Bone marrow (tissue), 2 donors: Measurements from ENCODE around the gene LRRC28.

Experiments
- DNase-seq, 2 donors: peaks; one replicate each; lab custom pipeline; 2025; lab: John Stamatoyannopoulos, UW

Gene LRRC28

DNA sequence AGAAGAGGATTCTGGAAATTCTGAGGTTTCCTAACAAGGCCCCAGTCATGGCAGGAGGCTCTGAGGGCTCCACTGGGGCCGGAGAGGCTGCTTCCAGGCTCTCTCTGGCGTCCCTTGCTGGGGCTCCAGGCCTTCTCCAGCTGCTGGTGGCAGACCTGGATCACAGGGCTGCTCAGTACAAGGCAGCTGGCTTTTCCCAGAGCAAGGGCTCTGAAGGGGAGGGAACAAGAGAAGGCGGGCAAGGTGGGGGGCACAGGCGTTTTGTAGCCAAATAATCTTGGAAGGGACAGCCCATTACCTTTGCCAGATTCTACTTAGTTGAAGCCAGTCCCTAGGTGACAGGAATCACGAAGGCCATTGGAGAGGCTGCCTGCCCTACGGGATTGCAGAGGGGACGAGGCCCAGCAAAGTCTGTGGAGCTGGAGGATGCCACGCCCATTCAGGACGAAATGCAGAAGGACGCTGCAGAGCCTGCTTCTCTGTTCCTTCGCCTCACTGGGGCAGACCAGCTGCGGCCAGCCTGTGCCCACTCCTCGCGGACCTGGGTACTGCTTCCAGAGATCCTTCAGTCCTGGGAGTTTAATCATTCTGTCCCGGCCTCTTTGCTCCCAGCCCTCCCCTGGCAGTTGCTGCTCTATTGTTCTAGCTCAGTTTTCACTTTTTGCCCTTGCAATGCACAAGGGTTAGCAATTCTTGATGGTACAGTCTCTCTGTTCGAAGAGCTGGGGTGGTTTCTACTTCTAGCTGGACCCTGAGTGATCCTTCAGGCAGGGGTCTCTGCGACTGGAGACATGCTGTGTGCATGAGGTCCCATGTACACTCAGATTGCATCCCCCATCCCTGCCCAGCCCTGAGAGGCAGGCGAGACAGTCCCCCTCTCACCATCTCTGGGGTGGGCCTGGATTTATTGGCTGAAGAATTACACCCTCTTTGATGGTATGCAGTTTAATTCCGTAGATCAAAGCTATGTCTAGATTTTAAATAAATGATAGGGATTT lies 165.2 kb downstream of the LRRC28 start:
- DNase-seq: no peak

DNA sequence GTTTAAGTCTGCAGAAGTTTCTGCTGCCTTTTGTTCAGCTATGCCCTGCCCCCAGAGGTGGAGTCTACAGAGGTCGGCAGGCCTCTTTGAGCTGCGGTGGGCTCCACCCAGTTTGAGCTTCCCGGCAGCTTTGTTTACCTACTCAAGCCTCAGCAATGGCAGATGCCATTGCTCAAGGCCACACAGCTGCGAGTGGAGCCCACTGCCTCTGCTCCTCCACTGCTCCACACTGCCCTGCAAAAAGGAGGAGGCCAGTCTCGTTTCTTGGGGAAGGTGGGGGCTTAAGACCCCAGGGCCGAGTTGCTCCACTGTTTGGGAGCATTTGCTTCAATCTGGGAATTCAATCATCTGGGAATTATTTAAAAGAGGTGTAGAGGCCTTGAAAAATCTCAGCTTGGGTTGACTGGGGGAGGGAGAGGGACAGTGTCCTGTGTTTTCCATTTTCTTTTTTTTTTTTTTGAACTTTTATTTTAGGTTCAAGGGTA lies 169.9 kb downstream of the LRRC28 start:
- DNase-seq: no peak

DNA sequence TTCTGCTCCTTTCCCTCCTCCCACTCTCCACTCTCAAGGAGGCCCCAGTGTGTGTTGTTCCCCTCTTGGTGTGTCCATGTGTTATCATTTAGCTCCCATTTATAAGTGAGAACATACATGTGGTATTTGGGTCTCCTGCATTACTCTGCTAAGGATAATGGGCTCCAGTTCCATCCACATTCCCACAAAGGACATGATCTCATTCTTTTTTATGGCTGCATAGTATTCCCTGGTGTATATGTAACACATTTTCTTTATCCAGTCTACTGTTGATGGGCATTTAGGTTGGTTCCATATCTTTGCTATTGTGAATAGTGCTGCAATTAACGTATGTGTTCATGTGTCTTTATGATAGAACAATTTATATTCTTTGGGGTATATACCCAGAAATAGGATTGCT lies 170.5 kb downstream of the LRRC28 start:
- DNase-seq: no peak

DNA sequence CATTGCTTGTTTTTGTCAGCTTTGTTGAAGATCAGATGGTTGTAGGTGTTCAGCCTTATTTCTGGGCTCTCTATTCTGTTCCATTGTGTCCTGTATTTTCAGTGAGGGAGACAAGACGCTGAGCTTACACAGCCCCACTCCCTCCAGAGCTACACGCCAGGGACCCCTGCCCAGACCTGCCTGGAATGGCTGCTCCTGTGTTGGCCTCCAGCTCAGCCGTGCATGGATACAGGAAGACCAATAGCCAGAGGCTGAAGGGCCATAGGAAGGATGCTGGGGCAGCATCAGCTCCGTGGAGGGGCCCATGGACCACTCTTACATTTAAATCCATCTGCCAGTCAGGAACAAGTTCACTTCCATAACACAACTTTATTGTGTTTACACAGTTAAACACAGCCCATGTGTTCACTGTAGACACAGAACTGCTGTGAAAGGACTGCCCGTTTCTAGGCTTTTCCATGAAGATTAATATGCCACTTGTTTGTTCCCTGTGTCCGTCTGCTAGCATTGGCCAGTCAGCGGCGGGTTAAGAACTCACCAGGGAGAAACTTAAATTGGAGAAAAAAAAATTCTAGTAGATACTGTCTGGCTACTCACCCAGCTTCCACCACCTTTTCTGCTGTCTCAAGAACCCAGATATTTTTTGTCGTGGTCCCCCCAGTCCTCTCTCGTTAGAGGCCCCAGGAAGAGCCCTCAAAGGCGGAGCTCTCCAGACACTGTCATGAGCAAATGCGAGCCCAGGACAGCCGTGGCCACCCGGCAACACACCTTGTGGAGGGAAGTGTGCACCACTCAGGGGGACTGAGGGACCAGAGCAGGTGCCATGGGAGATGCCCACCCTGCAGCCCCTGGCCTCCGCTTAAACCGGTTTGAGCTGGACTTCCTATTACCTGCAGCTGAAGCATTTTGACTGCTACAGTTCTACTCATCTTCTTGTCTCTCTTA lies 172.2 kb downstream of the LRRC28 start:
- no peak for DNase-seq

DNA sequence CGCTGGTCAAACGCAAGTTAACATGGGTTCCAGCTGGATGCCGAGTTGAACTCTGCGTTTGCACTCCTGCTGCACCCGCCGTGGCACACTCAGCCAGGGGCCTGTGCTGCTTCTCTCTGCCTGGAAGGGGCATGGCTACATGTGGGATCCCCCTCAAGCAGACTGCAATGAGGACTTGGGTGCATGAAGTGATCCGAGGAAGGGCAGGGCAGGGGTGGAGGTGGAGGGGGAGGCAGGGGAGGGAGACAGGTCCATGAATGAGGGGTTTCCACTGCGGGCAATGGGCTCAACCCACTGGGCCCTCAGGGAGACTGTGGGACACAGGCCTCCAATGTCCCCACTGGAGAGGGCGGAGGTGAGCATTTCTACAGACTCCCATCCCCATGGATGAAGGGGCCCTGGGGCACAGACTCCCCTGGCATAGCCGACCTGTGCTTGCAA lies 172.9 kb downstream of the LRRC28 start:
- no peak for DNase-seq

DNA sequence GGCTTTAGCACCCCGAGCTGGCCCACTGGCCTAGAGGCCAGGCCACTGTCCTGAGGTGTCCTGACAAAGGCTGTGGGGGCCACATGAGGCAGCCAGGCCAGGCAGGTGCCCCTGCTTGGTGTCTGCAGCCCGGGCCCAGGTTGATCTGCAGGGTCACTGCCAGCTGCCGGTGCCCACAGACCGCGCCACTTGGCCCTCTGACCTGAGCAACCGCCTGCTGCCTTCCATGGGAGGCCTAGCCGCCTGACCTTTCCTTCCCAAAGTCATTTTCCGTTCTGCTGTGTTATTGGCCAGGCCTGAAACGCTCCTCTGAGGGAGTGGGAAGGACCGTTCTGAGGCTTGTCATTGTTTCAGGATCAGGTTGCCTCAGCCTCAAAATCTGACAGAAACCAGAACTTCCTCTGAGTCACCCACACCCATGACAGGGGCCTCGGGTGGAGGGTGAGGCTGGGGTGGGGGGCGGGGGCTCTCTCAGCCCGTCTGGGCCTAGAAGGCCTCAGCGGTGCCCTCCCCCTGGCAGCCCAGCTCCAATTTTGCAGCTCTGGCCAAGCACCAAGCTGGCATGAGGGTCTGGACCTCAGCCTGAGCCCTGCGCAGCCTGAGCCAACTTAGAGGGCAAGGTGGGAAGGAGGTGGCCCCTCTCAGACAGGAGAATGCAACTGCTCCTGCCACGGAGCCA lies 173.8 kb downstream of the LRRC28 start:
- DNase-seq: peak in 1 of 2 donors; percentile 87

DNA sequence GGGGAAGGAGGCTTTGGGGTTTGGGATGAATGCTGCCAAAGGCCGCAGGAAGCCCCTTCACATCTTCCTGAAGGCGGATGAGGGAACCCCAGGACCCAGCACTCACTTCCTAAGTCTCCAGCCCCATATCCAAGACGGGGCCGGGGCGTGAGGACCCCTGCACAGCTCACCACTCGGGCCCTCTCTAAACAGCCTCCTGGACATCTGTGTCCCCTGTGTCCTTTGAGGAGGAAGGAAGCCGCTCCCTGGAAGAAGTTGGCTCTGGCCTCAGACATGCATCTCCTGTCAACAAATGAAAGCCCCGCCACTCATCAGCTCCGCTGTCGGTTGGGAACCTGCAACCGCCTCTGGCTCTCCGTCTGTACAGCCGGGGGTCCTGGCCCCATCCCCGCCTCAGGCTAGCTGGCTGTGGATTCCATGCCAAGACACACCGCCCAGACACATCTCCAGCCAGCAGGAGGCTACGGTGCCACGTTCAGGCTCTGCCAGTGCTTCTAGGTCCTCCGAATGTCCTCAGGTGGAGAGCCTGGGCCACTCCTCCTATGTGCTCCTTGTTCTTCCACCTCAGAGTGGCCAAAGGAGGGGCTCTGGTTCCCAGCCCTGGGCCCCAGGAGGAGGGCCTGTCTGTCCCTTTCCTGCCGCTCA lies 174.5 kb downstream of the LRRC28 start:
- no peak for DNase-seq

DNA sequence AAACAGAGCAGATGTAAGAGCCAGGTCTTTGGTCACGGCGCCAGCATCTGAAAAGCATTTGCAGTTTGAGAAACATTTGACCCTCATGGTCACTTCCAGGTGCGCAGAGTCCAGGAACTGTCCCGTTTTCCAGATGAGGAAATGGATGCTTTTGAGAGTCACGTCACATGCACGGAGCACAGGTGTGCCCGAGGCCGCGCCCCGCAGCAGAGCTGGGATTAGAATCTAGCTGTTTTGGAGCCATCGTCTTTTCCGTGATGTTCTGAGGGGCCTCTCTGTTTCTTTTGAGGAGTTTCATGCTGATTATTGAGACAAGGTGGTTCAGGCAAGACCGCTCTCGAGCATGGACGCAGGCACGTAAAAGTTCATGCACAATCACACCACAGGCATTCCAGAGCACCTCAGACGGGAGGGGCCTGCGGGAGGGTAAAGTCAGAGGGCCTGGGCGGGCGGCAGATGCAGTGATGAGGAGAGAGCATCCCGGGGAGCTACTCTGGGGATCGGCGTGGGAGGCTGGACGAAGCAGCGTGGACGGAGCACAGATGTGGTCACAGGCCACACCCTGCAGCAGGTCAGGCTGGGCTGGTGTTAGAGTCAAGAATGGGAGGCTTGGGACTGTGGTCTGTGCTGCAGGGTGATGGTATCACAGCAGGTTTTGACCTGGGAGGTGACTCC lies 175.3 kb downstream of the LRRC28 start:
- no peak for DNase-seq

DNA sequence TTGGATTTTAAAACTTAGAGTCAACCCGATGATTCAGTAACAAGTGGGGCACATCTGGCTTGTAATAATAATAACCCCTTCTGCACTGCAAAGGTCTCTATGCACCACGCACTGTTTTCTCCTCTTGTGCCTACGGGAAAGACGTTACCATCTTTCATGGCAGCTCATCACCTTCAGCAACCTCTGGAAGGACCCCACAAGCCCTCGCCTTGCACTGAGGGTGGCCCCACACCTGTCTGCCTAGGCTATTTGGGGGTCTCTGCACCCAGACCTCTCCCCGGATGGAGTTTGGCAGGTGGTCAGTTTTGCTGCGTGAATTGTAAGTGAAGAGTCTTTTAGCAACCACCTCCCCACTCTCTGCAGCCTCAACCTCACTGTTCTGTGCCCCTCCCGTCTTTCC lies 175.9 kb downstream of the LRRC28 start:
- DNase-seq: no peak

DNA sequence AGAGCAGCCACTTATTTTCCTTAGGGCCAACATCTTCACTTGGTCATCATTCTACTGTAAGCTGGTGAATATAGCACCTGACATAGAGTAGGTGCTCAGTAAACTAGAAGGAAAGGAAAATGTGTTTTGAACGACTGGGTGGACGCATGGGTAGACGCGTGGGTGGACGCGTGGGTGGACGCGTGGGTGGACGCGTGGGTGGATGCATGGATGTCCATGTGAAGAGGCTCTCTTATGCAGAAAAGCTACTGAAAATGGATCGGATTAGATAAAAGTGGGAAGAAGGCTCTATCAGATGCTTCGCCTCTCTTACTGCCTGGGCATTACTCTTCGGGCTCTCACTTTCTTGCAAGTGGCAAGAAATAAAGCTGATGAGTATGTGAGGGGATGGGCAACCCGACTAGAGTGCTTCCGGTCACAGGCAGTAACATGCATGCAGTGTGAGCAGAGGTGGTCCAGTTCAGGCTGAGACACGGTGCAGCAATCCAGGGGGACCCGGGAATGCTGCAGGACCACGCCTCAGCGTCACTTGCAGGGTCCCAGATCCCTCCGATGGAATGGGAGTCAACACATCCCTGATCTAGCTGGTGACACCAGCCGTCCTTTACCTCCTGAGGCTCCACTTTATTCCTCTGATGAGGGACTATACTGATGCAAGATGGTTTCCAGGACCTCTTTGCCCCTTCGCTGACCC lies 176.5 kb downstream of the LRRC28 start:
- DNase-seq: no peak

DNA sequence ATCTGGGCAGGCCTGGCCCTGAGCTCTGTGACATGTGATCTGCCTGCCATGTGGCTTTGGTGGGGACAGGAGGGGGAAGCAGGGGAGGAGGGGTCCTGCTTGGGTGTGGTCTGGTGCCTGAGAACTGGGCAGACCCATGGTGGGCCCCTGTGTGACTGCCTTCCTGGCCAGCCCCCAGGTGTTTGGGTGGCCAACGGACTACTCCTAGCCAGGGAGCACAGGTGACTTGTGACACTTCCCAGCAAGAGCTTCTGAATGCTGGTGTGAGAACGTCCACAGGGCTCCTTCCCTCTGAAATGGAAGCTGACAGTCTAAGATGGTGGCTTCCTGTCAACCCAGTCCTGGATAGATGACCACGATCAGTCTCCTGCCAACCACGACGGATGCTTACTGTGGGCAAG lies 178.4 kb downstream of the LRRC28 start:
- DNase-seq: no peak

DNA sequence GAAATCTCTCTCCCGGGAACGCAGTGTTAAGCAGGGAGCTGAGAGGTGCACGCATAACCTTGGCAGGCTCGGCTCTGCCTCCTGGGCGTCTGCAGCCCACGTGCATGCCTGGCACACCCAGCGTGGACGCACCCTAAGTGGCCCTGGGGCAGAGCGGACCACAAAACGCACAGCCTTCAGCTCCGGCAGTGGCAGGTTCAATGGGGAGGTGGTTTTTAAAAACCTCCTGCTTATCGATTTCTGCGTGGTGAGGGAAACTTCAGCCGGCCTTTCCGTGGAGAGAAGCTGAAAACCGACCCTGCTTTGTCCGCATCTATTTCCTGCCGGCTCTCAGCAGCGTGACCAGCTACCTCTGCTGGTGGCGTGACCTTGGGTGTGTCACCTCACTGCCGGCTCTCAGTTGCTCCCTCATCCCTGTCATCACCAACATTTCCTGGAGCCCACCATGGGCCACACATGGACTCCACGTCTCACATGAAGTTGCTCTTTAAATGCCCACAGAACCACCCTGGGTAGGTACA lies 179.7 kb downstream of the LRRC28 start:
- DNase-seq: no peak

DNA sequence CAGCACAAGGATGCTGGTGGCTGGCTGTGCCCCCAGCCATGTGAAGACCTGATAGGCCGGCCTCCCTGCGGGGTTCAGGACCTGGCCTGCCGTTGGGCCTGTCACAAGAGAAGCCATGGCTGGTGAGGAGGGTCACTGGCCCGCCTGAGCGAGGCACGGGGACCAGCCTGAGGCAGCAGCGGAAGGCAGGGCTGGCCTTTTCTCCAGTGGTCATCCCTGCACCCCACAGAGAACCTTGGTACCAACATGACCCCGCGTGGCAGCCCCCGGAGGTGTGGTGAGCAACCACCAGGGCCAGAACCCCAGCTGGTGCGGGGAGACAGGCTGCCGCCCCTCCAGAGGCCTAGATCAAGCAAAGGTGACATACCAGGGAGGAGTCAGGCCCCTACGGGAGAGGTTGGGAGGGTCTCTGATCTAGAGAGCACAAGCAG lies 180.4 kb downstream of the LRRC28 start:
- DNase-seq: no peak

DNA sequence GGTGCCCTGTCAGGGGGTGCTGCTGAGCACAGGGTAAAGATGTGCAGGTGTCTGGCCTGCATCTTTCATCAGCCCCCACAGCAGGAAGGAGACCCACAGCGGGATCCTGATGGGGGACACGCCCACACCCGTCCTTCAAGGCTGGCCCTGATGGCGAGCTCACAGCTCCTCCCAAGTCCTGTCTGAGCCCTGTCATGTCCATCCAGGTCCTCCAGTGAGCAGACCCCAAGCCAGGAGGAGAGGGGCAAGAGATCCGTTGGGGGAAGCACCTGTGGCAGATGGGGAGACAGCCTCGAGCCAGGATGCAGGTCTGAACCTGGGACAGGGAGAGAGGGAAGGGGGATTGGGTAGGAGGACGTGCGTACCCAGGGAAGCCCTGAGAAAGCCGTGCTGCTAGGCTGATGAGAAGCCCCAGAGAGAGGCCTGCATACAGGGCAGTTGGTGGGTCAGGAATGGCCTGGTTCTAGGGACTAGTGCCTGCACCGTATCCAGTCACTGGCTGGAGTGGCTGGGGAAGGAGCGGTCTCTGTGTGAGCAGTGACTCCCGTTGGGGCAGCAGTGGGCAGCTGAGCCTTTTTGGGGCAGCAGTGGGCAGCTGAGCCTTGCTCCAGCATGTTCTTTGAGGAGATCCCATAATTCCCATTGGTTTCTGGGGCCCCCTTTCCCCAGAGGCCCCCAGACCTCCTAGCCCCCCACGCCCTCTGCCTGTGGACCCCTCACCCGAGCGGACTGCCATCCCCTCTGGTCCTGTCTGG lies 181.2 kb downstream of the LRRC28 start:
- no peak for DNase-seq

DNA sequence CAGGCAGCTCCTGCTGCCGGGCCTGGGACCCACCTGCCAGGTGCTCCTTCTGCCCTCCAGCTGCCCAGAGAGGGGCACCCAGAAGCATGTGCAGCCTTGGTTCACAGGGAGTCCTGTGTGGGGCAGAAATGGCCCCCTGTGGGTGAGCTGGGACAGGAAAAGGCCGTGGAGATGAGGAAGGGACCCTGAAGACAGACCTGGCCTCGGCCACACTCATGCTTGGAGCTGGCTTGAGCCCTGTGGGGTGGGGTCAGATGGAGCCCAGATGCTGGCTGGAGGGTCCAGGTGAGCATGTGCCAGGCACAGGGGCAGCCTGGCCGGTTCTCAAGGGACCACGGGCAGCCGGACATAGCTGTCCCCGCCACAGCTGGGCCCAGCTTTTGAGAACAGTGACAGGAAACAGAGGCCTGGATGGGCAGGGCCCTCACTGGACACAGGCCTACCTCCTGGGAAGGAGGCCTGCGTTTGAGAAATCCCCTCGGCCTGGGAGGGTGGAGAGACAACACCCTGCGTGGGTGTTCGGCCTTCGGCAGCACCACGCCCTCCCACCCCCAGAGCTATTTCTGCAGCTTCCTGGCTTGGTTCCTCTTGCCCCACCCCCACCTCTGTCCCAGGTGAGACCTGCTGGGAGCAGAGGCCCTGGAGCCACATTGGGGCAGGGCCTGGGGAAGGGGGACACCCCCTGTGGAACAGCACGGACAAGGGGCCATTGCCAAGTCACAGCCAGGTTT lies 181.9 kb downstream of the LRRC28 start:
- no peak for DNase-seq

DNA sequence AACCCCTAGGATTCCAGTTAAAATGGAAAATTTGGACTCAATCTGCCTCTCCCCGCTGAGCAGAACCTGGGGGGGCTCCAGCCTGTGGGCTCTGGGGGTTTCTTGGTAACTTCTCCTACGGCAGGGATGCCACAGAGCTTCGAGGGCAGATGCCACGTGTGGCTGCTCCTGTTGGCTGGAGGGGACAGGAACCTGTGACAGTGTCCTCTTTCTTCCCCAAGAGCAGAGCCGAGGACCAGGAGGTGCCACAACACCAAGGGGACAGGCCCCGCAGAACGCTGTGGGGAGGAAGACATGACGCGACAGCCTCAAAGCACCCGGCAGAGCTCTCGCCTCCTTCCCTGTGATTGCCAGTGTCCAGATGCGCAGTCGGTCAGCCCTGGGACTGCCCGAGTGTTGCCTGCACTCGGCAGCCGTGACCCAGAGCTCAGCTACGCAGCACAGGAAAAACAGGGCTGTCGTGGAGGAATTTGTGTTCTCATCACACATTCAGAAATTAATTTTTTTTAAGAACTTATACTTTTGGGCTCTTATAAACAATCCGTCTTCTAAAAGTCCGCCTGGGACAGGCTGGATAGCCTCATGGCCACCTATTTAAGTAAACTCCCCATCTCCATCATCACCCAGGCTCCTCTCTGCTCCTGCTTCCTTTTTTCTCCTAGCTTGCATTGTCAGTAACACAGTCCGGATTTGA lies 182.6 kb downstream of the LRRC28 start:
- DNase-seq: no peak

DNA sequence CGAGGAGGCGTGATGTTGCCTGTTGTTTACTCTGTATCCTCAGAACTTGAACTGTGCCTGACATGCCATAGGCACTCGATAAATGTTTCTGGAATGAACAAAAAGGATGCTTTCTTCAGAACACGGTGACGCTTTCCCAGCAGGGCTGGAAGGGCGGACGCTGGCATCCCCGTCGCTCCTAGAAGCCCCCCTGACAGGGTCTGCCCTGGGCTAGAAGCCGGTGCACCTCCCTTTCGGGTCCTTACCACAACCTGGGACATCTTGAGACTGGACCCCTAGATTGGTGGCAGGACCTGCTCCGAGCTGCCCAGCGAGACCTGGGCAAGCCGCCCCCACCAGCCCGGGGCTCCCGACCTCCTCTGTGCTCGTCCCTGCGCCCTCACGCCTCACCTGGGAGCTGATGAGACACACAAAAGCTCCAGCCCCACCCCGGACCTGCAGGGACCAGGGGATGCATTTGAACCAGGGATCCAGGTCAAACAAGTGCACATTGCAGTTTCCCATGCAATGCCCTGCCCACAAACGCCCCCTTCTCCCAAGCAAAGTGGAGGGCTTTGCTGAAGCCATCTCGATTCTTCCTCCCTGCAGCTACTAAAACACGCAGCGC lies 183.3 kb downstream of the LRRC28 start:
- no peak for DNase-seq
